Measurements from ENCODE around the gene C1orf115.

DNA sequence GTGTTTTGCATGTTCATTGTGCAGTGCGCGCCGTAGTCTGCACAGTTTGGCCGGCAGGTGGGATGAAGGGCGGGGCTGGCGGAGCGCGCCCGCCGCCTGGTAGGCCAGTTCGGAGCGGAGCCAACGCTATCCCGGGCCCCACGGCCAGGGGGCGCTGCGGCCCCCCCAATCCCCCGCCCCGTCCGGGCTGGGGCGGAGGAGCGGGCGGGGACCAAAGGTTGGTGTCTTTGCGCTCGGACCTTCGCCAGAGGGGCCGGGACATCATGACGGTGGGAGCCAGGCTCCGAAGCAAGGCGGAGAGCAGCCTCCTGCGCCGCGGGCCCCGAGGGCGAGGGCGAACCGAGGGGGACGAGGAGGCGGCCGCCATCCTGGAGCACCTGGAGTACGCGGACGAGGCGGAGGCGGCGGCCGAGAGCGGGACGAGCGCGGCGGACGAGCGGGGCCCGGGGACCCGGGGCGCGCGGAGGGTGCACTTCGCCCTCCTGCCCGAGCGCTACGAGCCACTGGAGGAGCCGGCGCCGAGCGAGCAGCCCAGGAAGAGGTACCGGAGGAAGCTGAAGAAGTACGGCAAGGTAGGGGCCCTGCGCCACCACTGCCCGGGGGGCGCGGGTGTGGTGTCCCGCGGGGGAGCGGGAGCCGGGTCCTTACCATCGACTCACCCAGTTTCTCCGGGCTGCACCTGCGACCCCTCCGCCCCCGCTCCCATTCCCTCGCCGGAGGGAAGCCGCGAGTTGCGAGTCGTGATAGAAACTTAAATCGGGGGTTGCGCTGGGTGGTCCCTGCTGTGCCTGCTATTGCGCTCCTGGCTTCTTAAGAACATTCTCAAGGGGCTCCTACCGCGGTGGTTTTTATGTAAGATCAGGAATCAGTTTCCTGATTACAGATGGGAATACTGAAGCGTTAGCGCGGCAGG is at the start of gene C1orf115:
- TF ChIP-seq, protein P1, sequence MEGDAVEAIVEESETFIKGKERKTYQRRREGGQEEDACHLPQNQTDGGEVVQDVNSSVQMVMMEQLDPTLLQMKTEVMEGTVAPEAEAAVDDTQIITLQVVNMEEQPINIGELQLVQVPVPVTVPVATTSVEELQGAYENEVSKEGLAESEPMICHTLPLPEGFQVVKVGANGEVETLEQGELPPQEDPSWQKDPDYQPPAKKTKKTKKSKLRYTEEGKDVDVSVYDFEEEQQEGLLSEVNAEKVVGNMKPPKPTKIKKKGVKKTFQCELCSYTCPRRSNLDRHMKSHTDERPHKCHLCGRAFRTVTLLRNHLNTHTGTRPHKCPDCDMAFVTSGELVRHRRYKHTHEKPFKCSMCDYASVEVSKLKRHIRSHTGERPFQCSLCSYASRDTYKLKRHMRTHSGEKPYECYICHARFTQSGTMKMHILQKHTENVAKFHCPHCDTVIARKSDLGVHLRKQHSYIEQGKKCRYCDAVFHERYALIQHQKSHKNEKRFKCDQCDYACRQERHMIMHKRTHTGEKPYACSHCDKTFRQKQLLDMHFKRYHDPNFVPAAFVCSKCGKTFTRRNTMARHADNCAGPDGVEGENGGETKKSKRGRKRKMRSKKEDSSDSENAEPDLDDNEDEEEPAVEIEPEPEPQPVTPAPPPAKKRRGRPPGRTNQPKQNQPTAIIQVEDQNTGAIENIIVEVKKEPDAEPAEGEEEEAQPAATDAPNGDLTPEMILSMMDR (IDR thresholded peaks at IDR 0.05; ENCODE audit: insufficient read depth, low read depth, low read length) = peak; percentile 69
- TF ChIP-seq EZH2 (IDR thresholded peaks at IDR 0.05; ENCODE audit: insufficient read depth, low read length) = peak; percentile 64

All from astrocyte (in vitro differentiated cells and primary cell).